HG03460 (cell line): ENCODE data around the gene SLC5A10.
A peak's percentile ranks its signal among the peaks of the same experiment; 100 is the strongest.
"Not testable (repeated sequence)": the region's sequence is repeated elsewhere in the genome, so short reads cannot be mapped to it uniquely, and the experiment has no call there.

Source experiments
- ATAC-seq: cut with Tn5 transposase; IDR thresholded peaks from one replicate; pipeline ENCODE4 v1.9.1; 2021; ENCODE audit not compliant: unreplicated experiment

The SLC5A10 gene

GRCh38 chr17:18951941-18952842, at the start of gene SLC5A10:
Gene SLC5A10, plus strand, starts transcription at chr17:18952165. Its CDS starts 41 bp downstream, at chr17:18952206.
- ATAC-seq, result no peak

DNA sequence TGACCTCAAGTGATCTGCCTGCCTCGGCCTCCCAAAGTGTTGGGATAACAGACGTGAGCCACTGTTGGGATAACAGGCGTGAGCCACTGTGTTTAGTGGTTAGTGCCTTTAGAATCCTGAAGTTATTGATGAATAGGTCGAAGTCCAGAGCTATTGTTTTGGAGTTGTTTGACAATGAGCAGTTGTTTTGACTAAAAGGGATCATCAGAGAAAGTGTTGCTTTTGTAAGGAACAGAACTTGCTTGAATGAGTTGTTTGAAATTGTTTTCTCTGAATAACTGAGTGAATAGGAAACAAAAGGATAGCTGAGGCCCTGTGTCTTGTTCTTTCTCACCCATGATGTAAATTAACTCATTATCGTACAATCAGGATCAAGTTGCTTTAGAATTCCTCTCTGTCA, 47.5 kb upstream of the SLC5A10 start:
- no peak for ATAC-seq

DNA sequence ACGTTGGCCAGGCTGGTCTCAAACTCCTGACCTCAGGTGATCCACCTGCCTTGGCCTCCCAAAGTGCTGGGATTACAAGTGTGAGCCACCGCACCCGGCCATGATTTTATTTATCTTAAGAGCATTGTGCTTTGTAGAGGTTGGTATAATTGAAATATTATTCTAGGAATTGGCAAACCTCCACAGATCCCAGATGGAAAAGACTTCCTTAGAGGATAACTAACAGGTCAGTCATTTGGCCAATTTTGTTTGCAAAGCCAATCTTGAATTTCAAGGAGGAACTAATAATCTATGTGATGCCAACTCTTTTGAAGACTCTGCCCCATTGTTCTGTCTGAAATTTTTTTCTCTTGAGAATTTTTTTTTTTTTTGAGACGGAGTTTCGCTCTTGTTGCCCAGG, 46.7 kb upstream of the SLC5A10 start:
- ATAC-seq, result no peak

- no peak for ATAC-seq
Observed at GRCh38 chr17:18910326-18910725, 41.6 kb upstream of the SLC5A10 start.

DNA sequence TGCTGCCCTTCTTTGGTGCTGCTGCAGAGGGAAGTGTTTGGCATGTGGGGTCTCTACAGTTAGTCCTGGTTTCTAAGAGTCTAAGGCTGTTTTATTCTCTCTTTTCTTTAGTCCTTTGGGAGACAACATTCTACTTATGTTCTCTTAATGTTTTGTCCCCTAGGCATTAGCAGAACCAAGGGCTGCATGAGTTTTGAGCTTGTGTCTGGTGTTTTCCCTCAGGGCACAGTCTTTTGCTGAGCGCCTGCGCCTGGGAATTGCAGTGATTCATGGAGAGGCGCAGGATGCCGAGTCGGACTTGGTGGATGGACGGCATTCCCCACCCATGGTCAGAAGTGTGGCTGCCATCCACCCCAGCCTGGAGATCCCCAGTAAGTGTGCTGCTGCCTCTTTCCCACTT, 41.1 kb upstream of the SLC5A10 start:
- no peak for ATAC-seq

DNA sequence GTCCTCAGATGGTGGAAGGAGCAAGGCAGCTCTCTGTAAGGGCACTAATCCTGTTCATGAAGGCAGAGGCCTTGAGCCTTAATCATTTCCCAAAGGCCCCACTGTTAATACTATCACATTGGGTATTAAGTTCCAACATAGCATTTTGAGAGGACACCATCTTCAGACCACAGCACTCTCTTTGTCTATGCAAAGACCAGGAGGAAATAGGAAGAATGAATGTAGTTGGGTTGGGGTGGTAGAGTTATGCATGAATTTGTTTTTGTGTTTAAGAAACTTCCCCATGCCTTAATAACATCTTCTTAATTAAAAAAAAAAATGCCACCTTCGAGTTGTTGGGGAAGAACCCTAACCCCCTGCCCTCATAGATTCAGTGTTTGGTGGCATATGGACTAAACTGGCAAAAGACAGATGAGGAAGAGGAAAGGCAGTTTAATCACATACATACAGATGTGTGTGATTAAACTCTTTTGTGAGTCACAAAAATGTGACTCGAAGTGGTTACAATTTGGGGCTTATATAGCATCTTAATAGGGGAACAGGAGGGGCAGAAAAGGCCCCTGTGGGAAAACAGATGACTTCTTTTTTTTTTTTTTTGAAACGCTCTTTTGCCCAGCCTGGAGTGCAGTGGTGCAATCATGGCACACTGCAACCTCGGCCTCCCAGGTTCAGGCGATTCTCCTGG, 35.0 kb upstream of the SLC5A10 start:
- ATAC-seq, result no peak

- no peak for ATAC-seq
Observed at GRCh38 chr17:18917506-18918032, 34.4 kb upstream of the SLC5A10 start.

- ATAC-seq, result no peak
Observed at GRCh38 chr17:18919963-18920362, 32.0 kb upstream of the SLC5A10 start.

- ATAC-seq, result no peak
Observed at GRCh38 chr17:18920911-18921441, 31.0 kb upstream of the SLC5A10 start.

DNA sequence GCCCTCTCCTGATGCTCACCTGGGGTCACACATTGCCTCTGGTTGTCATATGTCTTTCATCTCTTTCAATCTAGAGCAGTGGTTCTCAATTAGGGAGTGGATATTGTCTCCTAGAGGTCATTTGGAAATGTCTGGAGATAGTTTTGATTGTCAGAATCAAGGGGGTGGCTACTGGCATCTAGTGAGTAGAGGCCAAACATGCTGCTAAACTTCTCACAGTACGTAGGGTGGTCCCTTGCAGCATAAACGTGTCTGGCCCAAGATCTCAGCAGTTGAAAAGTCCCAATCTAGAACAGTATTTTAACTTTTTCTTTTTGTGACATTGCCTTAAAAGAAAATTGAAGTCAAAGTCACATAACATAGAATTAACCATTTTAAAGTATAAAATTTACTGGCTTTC, 30.5 kb upstream of the SLC5A10 start:
- no peak for ATAC-seq

- ATAC-seq, result peak; percentile 74
Observed at GRCh38 chr17:18921912-18922451, 30.0 kb upstream of the SLC5A10 start.

- ATAC-seq, result not testable (repeated sequence)
Observed at GRCh38 chr17:18922596-18922995, 29.4 kb upstream of the SLC5A10 start.

- ATAC-seq, result no peak
Observed at GRCh38 chr17:18925187-18925586, 26.8 kb upstream of the SLC5A10 start.

DNA sequence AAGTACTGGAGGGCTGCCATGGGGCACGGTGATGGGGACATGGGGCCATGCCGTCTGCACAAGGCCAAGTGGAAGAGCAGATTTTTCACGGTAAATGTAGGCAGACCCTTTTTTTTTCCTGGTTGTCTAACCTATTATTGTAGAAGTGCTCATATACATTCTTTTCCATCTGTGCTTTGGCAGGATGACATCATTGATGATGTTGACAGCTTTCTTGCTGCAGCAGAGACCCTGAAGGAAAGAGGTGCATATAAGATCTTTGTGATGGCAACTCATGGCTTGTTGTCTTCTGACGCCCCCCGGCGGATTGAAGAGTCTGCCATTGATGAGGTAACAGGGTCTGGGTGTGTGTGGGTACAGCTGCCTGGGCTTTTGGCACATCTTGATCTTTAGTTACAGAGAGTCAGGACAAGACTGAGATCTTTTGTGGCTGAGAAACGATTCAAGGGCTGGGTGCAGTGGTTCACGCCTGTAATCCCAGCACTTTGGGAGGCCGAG, 23.3 kb upstream of the SLC5A10 start:
- ATAC-seq, result no peak

DNA sequence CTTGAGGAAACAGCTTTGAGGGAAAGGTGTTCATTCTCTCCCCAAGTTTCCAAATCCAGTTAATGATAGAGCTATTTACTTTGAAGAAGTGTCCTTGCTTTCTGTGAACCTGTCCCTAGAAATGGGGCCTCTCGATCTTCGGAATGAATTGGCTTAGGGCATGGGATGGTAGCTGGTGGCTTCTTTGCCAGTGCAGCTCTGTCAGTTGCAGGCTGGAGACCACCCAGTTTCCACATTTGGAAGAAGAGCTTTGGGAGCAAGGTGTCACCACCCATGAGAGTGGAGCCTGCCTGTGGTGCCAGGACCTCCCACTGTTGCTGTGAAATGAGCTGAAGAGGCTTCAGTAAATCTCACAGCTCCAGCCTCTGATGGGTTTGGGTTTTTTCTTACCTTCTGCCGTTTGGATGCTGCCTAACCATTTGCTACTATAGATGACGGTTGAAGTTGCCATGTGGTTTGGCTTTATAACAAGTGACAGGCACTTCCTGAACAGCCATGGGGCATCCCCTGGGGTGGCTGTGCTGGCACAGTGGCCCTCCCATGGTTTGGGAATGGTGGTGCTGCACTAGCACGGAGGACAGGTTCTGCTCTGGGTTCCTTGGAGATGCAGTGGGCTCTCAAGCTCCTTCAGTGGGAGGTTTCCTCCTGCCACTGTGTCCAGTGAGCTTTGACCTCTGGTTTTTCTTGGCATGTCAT, 19.5 kb upstream of the SLC5A10 start:
- no peak for ATAC-seq

- ATAC-seq, result no peak
Observed at GRCh38 chr17:18933102-18934058, 18.6 kb upstream of the SLC5A10 start.

GRCh38 chr17:18937981-18938691, 13.8 kb upstream of the SLC5A10 start:
- ATAC-seq, result no peak

GRCh38 chr17:18938692-18939023, 13.3 kb upstream of the SLC5A10 start:
- ATAC-seq, result no peak

- ATAC-seq, result no peak
Observed at GRCh38 chr17:18944646-18945045, 7.3 kb upstream of the SLC5A10 start.
